Psoas muscle (tissue), 8 donors: ENCODE data around the gene TET2. TPM values are rescaled to one million over a fixed set of nuclear protein-coding genes. Genes with fewer than 3 reads are reported as not detected.

Experiments
- ATAC-seq, 4 donors: fragments of 200-7000 bp; cut with Tn5 transposase; one replicate each; pipeline ENCODE4 v1.9.1; 2020; ENCODE audit warnings: moderate library complexity in 3 of 4, mild to moderate bottlenecking in 2 of 4
- DNase-seq, 2 donors: peaks; one replicate each; pipeline ENCODE4 v3.0.0-alpha.2; 2020
- H3K27ac ChIP-seq: fragments of 200-600 bp; one replicate; pipeline ENCODE4 v1.8.0; 2022
- H3K27me3 ChIP-seq, 3 donors: fragments of 200-600 bp in 1 of 3; one replicate each; pipeline versions ENCODE4 v1.6.1 to v1.8.0; 2013 to 2022; ENCODE audit warnings: low read length in 2 of 3, mild to moderate bottlenecking in 2 of 3, moderate library complexity in 1 of 3; ENCODE audit not compliant: insufficient read depth in 3 of 3
- H3K36me3 ChIP-seq, 2 donors: fragments of 200-600 bp in 1 of 2; one replicate each; pipeline versions ENCODE4 v1.6.1 to v1.8.0; 2013 to 2022; ENCODE audit warnings: low read depth in 1 of 2, mild to moderate bottlenecking in 1 of 2, moderate library complexity in 1 of 2; ENCODE audit not compliant: insufficient read depth in 1 of 2
- H3K4me1 ChIP-seq: fragments of 200-600 bp; one replicate; pipeline ENCODE4 v1.8.0; 2022
- H3K4me3 ChIP-seq: fragments of 200-600 bp; one replicate; pipeline ENCODE4 v1.8.0; 2022; ENCODE audit warnings: mild to moderate bottlenecking
- H3K9me3 ChIP-seq: fragments of 200-600 bp; one replicate; pipeline ENCODE4 v1.8.0; 2022
- WGBS, 3 donors: extraction: QIAGEN DNeasy Blood & Tissue Kit; methylation state at CpG; one replicate each; pipeline versions ENCODE4 v1.1.6 to v1.1.7; 2013; 5-methylcytosine and 5-hydroxymethylcytosine counted together
- intact Hi-C, 2 donors: fragments of 100-400 bp; cut with DNase I; formaldehyde crosslinking; loops; one replicate each; pipeline versions ENCODE4 v1.11.0 to v1.14.2; 2022
- polyA plus RNA-seq, 3 donors: library from polyadenylated mRNA; stranded (reverse); fragments of 200-250 nt; gene quantifications; one replicate each; pipeline ENCODE4 v1.2.3, GENCODE V29; 2013
- total RNA-seq, 4 donors: library from RNA; stranded (reverse); fragmentation: NEBNext Ultra II Directional in 2 of 4; extraction: Animal tissue kit (Norgen Biotek cat#: 25700) in 2 of 4; gene quantifications; one replicate each; pipeline versions ENCODE4 v1.2.1 to v1.2.4, GENCODE V29; 2021 to 2023
- TF ChIP-seq, protein P1 (sequence below): fragments of 200-600 bp; IDR thresholded peaks from one replicate; pipeline ENCODE4 v1.8.0; 2022; ENCODE audit warnings: antibody characterized with exemption
- donor health status: healthy with polysubstance abuse.
- donor health status: DM: no; HTN: no; CAD: no; lungs with moderate emphysema.
- donor health status: Bipolar disorder and iron deficiency.
- donor health status: healthy.
- donor health status: DM: yes; HTN: yes; CAD: no.
- donor health status: DM: no; HTN: no; CAD: no.
- donor health status: DM: no; HTN: no; CAD: no.
- donor health status: DM: yes; HTN: yes; CAD: no.

The TET2 gene
- total and polyA plus RNA-seq, 7 donors = 1.4 to 24.0 (median 12.4) TPM

DNA sequence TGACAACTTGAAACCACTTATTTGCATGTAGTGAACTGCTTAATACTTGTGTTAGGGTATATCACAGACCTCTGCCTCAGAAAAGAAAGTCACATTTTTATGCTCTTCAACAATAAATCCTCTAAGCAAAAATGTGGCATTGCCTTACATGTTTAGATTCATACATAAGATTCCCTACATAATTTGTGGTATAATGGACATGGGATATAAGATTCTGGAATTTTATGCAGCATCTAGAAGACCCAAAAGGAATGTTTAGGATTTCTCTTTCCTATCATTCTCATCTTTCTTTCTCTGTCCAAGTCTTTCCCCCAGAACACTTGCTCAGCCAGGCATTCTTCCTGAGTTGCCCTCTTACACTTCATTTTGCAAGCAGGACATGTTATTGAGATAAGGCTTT lies 37.7 kb upstream of the TET2 start:
- H3K9me3 ChIP-seq = no peaks in the 10 kb centered on the region
- DNase-seq (no peak), ATAC-seq (no peak)
- intact Hi-C loops = no loop called here
- H3K36me3 ChIP-seq = no peaks in the 10 kb centered on the region
- no peaks in the 10 kb centered on the region for H3K27me3 ChIP-seq
- TF ChIP-seq, protein P1, sequence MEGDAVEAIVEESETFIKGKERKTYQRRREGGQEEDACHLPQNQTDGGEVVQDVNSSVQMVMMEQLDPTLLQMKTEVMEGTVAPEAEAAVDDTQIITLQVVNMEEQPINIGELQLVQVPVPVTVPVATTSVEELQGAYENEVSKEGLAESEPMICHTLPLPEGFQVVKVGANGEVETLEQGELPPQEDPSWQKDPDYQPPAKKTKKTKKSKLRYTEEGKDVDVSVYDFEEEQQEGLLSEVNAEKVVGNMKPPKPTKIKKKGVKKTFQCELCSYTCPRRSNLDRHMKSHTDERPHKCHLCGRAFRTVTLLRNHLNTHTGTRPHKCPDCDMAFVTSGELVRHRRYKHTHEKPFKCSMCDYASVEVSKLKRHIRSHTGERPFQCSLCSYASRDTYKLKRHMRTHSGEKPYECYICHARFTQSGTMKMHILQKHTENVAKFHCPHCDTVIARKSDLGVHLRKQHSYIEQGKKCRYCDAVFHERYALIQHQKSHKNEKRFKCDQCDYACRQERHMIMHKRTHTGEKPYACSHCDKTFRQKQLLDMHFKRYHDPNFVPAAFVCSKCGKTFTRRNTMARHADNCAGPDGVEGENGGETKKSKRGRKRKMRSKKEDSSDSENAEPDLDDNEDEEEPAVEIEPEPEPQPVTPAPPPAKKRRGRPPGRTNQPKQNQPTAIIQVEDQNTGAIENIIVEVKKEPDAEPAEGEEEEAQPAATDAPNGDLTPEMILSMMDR = no peak
- no peak overlapping the region for H3K4me3 ChIP-seq
- H3K27ac ChIP-seq = no peak overlapping the region
- H3K4me1 ChIP-seq = no peaks in the 10 kb centered on the region

GRCh38 chr4:105112274-105112673 lies 34.4 kb upstream of the TET2 start:
- WGBS, 3 donors = 90 to 93% (median 91%) methylated on average over 1 of the region's 1 CpG
- no peak overlapping the region for H3K27ac ChIP-seq
- H3K9me3 ChIP-seq = no peaks in the 10 kb centered on the region
- TF ChIP-seq, protein P1 = no peak
- H3K4me3 ChIP-seq = no peak overlapping the region
- no peak for ATAC-seq
- H3K27me3 ChIP-seq = no peaks in the 10 kb centered on the region
- no peaks in the 10 kb centered on the region for H3K4me1 ChIP-seq
- intact Hi-C loops = no loop called here
- DNase-seq = no peak
- H3K36me3 ChIP-seq = no peaks in the 10 kb centered on the region

GRCh38 chr4:105113800-105114199 lies 32.9 kb upstream of the TET2 start:
- TF ChIP-seq, protein P1 = no peak
- no peaks in the 10 kb centered on the region for H3K27me3 ChIP-seq

GRCh38 chr4:105116616-105117319 lies 29.9 kb upstream of the TET2 start:
- TF ChIP-seq, protein P1 = no peak
- ATAC-seq = no peak
- Histone ChIP-seq H3K36me3 (no peaks in the 10 kb centered on the region), H3K27me3 (no peaks in the 10 kb centered on the region), H3K4me3 (no peak overlapping the region), H3K27ac (no peak overlapping the region), H3K4me1 (no peaks in the 10 kb centered on the region), H3K9me3 (no peaks in the 10 kb centered on the region)
- intact Hi-C loops = no loop called here
- DNase-seq = no peak
- 50 to 59% (median 51%) methylated on average over 3 of the region's 3 CpGs for WGBS, 3 donors

More at GRCh38 chr4:105113800-105114199, 32.9 kb upstream of the TET2 start:
- Histone ChIP-seq H3K36me3 (no peaks in the 10 kb centered on the region), H3K4me1 (no peaks in the 10 kb centered on the region), H3K27ac (no peak overlapping the region), H3K9me3 (no peaks in the 10 kb centered on the region), H3K4me3 (no peak overlapping the region)
- WGBS, 3 donors = 59 to 77% (median 64%) methylated on average over 1 of the region's 1 CpG
- intact Hi-C loops = no loop called here
- ATAC-seq (no peak), DNase-seq (no peak)

- intact Hi-C loops = no loop called here
- Histone ChIP-seq H3K27ac (no peak overlapping the region), H3K4me1 (no peaks in the 10 kb centered on the region), H3K9me3 (no peaks in the 10 kb centered on the region), H3K27me3 (no peaks in the 10 kb centered on the region), H3K4me3 (no peak overlapping the region), H3K36me3 (no peaks in the 10 kb centered on the region)
- no peak for ATAC-seq
- TF ChIP-seq, protein P1 = no peak
- DNase-seq = no peak
Measured at GRCh38 chr4:105119356-105119755, 27.3 kb upstream of the TET2 start.
